Neural crest cell (in vitro differentiated cells): ENCODE measurements around the gene LMX1B. TPM values are rescaled to one million over a fixed set of nuclear protein-coding genes. Genes with fewer than 3 reads are reported as not detected.

Source experiments
- DNase-seq: peaks from one replicate; pipeline ENCODE4 v3.0.0; 2021; ENCODE audit warnings: low read depth, mixed read lengths, low spot score
- H3K27ac Mint-ChIP-seq: one replicate; pipeline ENCODE4 v1.8.0; 2021; ENCODE audit warnings: mild to moderate bottlenecking, mixed read lengths; ENCODE audit not compliant: unreplicated experiment
- H3K27me3 Mint-ChIP-seq: 2 replicates; pipeline ENCODE4 v1.8.0; 2021; ENCODE audit warnings: low read depth, mild to moderate bottlenecking, mixed read lengths
- H3K36me3 Mint-ChIP-seq: 2 replicates; pipeline ENCODE4 v1.8.0; 2021; ENCODE audit warnings: low read depth, mild to moderate bottlenecking, mixed read lengths
- H3K4me1 Mint-ChIP-seq: 2 replicates; pipeline ENCODE4 v1.8.0; 2021; ENCODE audit warnings: mixed read lengths
- H3K4me3 Mint-ChIP-seq: one replicate; pipeline ENCODE4 v1.8.0; 2021; ENCODE audit warnings: mild to moderate bottlenecking, mixed read lengths
- H3K9me3 Mint-ChIP-seq: 2 replicates; pipeline ENCODE4 v1.8.0; 2021; ENCODE audit warnings: mixed read lengths
- total RNA-seq: library from RNA; stranded (reverse); gene quantifications from 2 replicates; pipeline ENCODE4 v1.2.1, GENCODE V29; 2021
- TF ChIP-seq, protein P1 (sequence below): fragments of 200-600 bp; sonication (generic); conservative IDR thresholded peaks from 2 replicates; pipeline ENCODE4 v1.5.0; 2021; ENCODE audit warnings: antibody characterized with exemption, mild to moderate bottlenecking

LMX1B gene
- total RNA-seq, 1 donor from 2014 or later: 10.5 TPM

- Mint-ChIP-seq H3K9me3 (no peaks in the 10 kb centered on the region), H3K27ac (no peak overlapping the region), H3K4me3 (peak overlapping the region; percentile 49), H3K4me1 (peaks cover 20% of the 10 kb centered on the region), H3K27me3 (peaks cover 98% of the 10 kb centered on the region), H3K36me3 (no peaks in the 10 kb centered on the region)
- no peak for DNase-seq
- TF ChIP-seq, protein P1, sequence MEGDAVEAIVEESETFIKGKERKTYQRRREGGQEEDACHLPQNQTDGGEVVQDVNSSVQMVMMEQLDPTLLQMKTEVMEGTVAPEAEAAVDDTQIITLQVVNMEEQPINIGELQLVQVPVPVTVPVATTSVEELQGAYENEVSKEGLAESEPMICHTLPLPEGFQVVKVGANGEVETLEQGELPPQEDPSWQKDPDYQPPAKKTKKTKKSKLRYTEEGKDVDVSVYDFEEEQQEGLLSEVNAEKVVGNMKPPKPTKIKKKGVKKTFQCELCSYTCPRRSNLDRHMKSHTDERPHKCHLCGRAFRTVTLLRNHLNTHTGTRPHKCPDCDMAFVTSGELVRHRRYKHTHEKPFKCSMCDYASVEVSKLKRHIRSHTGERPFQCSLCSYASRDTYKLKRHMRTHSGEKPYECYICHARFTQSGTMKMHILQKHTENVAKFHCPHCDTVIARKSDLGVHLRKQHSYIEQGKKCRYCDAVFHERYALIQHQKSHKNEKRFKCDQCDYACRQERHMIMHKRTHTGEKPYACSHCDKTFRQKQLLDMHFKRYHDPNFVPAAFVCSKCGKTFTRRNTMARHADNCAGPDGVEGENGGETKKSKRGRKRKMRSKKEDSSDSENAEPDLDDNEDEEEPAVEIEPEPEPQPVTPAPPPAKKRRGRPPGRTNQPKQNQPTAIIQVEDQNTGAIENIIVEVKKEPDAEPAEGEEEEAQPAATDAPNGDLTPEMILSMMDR: no peak
These were observed 13.2 kb downstream of the LMX1B start for GRCh38 chr9:126626926-126627233.

- Mint-ChIP-seq H3K4me3 (peak overlapping the region; percentile 5), H3K36me3 (no peaks in the 10 kb centered on the region), H3K27me3 (peaks cover 97% of the 10 kb centered on the region), H3K9me3 (no peaks in the 10 kb centered on the region), H3K27ac (no peak overlapping the region), H3K4me1 (peaks cover 16% of the 10 kb centered on the region)
- DNase-seq: no peak
- TF ChIP-seq, protein P1: no peak
These were observed 14.4 kb downstream of the LMX1B start for GRCh38 chr9:126628146-126628545.

- Mint-ChIP-seq H3K27me3 (peaks cover 97% of the 10 kb centered on the region), H3K27ac (no peak overlapping the region), H3K9me3 (no peaks in the 10 kb centered on the region), H3K36me3 (no peaks in the 10 kb centered on the region), H3K4me3 (no peak overlapping the region), H3K4me1 (peaks cover 16% of the 10 kb centered on the region)
- DNase-seq: no peak
- TF ChIP-seq, protein P1: no peak
These were observed 15.4 kb downstream of the LMX1B start for GRCh38 chr9:126628969-126629674.

DNA sequence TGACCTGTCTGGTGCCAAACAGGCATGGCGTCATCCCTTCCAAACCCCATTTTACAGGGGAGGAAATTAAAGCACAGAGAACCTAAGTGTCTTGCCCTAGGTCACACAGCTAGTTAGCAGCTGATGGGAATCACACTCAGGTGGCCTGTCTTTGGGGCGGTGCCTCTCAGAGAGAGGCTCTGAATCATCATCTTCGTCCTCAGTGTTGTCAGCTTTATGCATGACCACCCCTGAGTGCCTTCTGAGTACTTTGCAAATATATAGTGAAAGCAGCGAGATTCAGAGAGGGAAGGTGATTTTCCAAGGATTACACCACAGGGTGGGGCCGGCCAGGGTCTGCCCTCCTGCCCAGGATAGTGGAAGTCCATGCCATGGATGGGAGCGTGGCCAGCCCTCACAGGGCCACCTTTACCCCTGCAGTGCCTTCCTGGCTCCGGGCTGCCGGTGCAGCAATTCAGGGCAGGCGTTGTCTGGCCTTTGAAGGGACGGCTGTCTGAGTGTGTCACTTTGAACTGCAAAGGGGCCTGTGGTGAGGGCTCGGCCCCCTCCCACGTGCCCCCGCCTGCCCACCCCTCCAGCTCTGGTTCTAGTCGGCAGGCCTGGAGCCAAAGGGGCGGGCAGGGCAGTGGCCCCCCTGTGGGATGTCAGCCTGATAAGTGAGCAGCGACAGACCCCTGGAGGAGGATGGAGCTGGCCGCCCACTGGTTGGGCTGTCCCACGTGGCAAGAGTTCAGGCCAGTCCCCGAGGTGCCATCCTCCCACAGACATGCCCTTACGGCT lies 16.9 kb downstream of the LMX1B start:
- Mint-ChIP-seq H3K36me3 (no peaks in the 10 kb centered on the region), H3K9me3 (no peaks in the 10 kb centered on the region), H3K4me1 (peaks cover 16% of the 10 kb centered on the region), H3K27ac (no peak overlapping the region), H3K27me3 (peaks cover 93% of the 10 kb centered on the region), H3K4me3 (no peak overlapping the region)
- TF ChIP-seq, protein P1: no peak
- DNase-seq: no peak

- H3K27ac Mint-ChIP-seq: no peak overlapping the region
- peaks cover 91% of the 10 kb centered on the region for H3K27me3 Mint-ChIP-seq
- H3K4me1 Mint-ChIP-seq: peaks cover 14% of the 10 kb centered on the region
These were observed 17.5 kb downstream of the LMX1B start for GRCh38 chr9:126631254-126631653.

More at GRCh38 chr9:126631254-126631653, 17.5 kb downstream of the LMX1B start:
- no peaks in the 10 kb centered on the region for H3K36me3 Mint-ChIP-seq
- no peaks in the 10 kb centered on the region for H3K9me3 Mint-ChIP-seq
- TF ChIP-seq, protein P1: no peak
- no peak for DNase-seq
- H3K4me3 Mint-ChIP-seq: no peak overlapping the region
